ENCODE data around the gene ANKS4B. TPM values are rescaled to one million over a fixed set of nuclear protein-coding genes. Genes with fewer than 3 reads are reported as not detected.
"Not testable (repeated sequence)": the region's sequence is repeated elsewhere in the genome, so short reads cannot be mapped to it uniquely, and the experiment has no call there.

The ANKS4B gene
- total RNA-seq = not detected

- H3K4me1 Mint-ChIP-seq (ENCODE audit: low read depth) = no peaks in the 10 kb centered on the region
- no peak within 1 kb of the TSS for H3K4me3 Mint-ChIP-seq
Observed at GRCh38 chr16:21233521-21234150, at the start of gene ANKS4B. TSS of gene ANKS4B (plus strand) at chr16:21233699. CDS start at chr16:21233738, 39 bp downstream.

DNA sequence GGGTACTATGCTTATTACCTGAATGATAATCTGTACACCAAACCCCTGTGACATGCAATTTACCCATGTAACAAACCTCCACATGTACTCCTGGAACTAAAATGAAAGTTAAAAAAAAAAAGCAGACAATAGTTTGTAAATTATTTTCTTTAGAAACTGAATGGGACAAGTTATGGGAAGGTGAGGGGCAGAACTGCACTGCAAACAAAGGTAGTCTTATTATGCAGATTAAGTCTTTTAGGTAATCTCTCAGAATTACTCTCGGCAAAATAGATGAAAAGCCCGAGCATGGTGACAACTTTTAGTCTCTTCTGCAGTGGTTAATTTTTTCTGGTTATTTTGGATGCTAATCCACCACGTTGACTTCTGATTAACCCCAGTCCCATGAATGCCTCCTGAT lies 49.5 kb upstream of the ANKS4B start:
- no peak overlapping the region for H3K4me3 Mint-ChIP-seq
- H3K27ac Mint-ChIP-seq = no peak overlapping the region
- peaks cover 7 to 17% of the 10 kb centered on the region in 2 donors for H3K9me3 Mint-ChIP-seq
- no peak for ATAC-seq (replicated peaks in 1 of 2)
- peaks cover 22 to 24% of the 10 kb centered on the region in 2 donors for H3K36me3 Mint-ChIP-seq (ENCODE audit: insufficient read depth in 2 of 2)
- DNase-seq = no peak
- peaks cover 10% of the 10 kb centered on the region for H3K4me1 Mint-ChIP-seq (ENCODE audit: low read depth)
- H3K27me3 Mint-ChIP-seq (ENCODE audit: low read depth) = no peaks in the 10 kb centered on the region

More at GRCh38 chr16:21233521-21234150, at the start of gene ANKS4B:
- ATAC-seq (replicated peaks in 1 of 2) (no peak), DNase-seq (no peak)
- Mint-ChIP-seq H3K27me3 (ENCODE audit: low read depth) (peaks cover 55% of the 10 kb centered on the region), H3K27ac (no peak within 1 kb of the TSS), H3K9me3 (no peaks in the 10 kb centered on the region), H3K36me3 (ENCODE audit: insufficient read depth in 2 of 2) (no peaks in the 10 kb centered on the region)

DNA sequence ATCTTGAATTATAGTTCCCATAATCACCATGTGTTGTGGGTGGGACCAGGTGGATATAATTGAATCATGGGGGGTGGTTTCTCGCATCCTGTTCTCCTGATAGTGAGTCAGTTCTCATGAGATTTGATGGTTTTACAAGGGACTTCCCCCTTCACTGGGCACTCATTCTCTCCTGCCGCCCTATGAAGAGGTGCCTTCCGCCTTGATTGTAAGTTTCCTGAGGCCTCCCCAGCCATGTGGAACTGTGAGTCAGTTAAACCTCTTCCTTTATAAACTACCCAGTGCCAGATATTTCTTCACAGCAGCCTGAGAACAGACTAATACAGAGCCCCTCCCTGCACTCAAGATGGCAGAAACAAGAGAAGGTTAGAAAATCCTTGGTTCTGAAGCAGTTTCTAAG lies 48.7 kb upstream of the ANKS4B start:
- DNase-seq (peak in 1 of 2 donors; percentile 4), ATAC-seq (replicated peaks in 1 of 2) (peak in 1 of 2 donors; percentile 28)
- H3K4me1 Mint-ChIP-seq (ENCODE audit: low read depth) = peaks cover 10% of the 10 kb centered on the region
- no peak overlapping the region for H3K4me3 Mint-ChIP-seq
- peaks cover 22 to 23% of the 10 kb centered on the region in 2 donors for H3K36me3 Mint-ChIP-seq (ENCODE audit: insufficient read depth in 2 of 2)
- no peaks in the 10 kb centered on the region for H3K27me3 Mint-ChIP-seq (ENCODE audit: low read depth)
- peaks cover 7 to 17% of the 10 kb centered on the region in 2 donors for H3K9me3 Mint-ChIP-seq
- H3K27ac Mint-ChIP-seq = no peak overlapping the region

DNA sequence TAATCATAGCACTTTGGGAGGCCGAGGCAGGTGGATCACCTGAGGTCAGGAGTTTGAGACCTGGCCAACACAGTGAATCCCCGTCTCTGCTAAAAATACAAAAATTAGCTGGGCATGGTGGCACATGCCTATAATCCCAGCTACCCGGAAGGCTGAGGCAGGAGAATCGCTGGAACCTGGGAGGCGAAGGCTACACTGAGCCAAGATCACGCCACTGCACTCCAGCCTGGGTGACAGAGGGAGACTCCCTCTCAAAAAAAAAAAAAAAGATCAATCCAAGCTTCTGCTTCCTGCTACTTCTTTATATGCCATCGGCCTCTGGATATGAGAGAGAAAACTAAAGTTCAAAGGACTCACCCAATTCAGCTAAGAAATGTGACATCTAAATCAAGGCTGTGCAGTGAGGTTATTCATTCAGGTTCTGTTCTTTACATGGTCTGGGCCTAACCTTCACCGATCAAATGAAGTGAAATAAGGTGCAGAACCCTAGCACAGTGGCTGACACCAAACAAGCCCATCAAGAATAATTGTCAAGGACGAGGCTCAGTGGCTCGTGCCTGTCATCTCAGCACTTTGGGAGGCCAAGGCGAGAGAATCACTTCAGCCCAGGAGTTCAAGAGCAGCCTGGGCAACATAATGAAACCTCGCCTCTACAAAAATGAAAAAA lies 47.7 kb upstream of the ANKS4B start:
- Mint-ChIP-seq H3K27ac (no peak overlapping the region), H3K9me3 (peaks cover 7 to 17% of the 10 kb centered on the region in 2 donors), H3K4me1 (ENCODE audit: low read depth) (peaks cover 10% of the 10 kb centered on the region), H3K36me3 (ENCODE audit: insufficient read depth in 2 of 2) (peaks cover 20 to 22% of the 10 kb centered on the region in 2 donors), H3K27me3 (ENCODE audit: low read depth) (no peaks in the 10 kb centered on the region), H3K4me3 (no peak overlapping the region)
- no peak for ATAC-seq (replicated peaks in 1 of 2)
- no peak for DNase-seq

- Mint-ChIP-seq H3K27ac (no peak overlapping the region), H3K4me1 (ENCODE audit: low read depth) (peaks cover 10% of the 10 kb centered on the region), H3K9me3 (peaks cover 7 to 17% of the 10 kb centered on the region in 2 donors), H3K4me3 (no peak overlapping the region), H3K36me3 (ENCODE audit: insufficient read depth in 2 of 2) (peaks cover 18% of the 10 kb centered on the region in 2 donors), H3K27me3 (ENCODE audit: low read depth) (no peaks in the 10 kb centered on the region)
- no peak for DNase-seq
- ATAC-seq (replicated peaks in 1 of 2) = no peak
Observed at GRCh38 chr16:21186326-21186691, 47.2 kb upstream of the ANKS4B start.

GRCh38 chr16:21189311-21189710 lies 44.2 kb upstream of the ANKS4B start:
- DNase-seq (no peak), ATAC-seq (replicated peaks in 1 of 2) (no peak)
- H3K9me3 Mint-ChIP-seq = peaks cover 6 to 10% of the 10 kb centered on the region in 2 donors
- no peak overlapping the region for H3K27ac Mint-ChIP-seq
- no peak overlapping the region for H3K4me3 Mint-ChIP-seq
- H3K4me1 Mint-ChIP-seq (ENCODE audit: low read depth) = peaks cover 12% of the 10 kb centered on the region
- peaks cover 4 to 8% of the 10 kb centered on the region in 2 donors for H3K36me3 Mint-ChIP-seq (ENCODE audit: insufficient read depth in 2 of 2)
- H3K27me3 Mint-ChIP-seq (ENCODE audit: low read depth) = peaks cover 10% of the 10 kb centered on the region

- Mint-ChIP-seq H3K36me3 (ENCODE audit: insufficient read depth in 2 of 2) (peaks cover 1 to 2% of the 10 kb centered on the region in 2 donors), H3K4me3 (no peak overlapping the region), H3K27ac (no peak overlapping the region), H3K9me3 (peaks cover 2 to 3% of the 10 kb centered on the region in 2 donors), H3K27me3 (ENCODE audit: low read depth) (peaks cover 17% of the 10 kb centered on the region), H3K4me1 (ENCODE audit: low read depth) (peaks cover 19% of the 10 kb centered on the region)
- ATAC-seq (replicated peaks in 1 of 2) (no peak), DNase-seq (no peak)
Observed at GRCh38 chr16:21190013-21190412, 43.5 kb upstream of the ANKS4B start.

DNA sequence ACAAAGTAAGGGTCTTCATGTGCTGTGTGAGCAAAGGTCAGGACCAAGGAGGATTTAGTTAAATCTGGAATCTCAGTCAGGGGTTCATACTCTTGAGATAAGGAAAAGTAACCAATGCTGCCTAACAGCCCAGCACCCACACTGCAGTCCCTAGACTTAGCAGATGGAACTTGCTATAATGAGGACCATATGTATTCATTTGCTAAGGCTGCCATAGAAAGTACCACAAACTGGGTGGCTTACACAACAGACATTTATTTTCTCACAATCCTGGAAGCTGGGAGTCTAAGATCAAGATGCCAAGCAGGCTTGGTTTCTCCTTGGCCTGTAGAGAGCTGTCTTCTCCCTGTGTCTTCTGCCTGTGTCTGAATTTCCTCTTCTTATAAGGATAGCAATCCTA lies 42.9 kb upstream of the ANKS4B start:
- Mint-ChIP-seq H3K9me3 (peaks cover 0 to 2% of the 10 kb centered on the region in 2 donors), H3K4me1 (ENCODE audit: low read depth) (peaks cover 20% of the 10 kb centered on the region), H3K27ac (no peak overlapping the region), H3K4me3 (no peak overlapping the region), H3K36me3 (ENCODE audit: insufficient read depth in 2 of 2) (peaks cover 1 to 2% of the 10 kb centered on the region in 2 donors), H3K27me3 (ENCODE audit: low read depth) (peaks cover 17% of the 10 kb centered on the region)
- DNase-seq (no peak), ATAC-seq (replicated peaks in 1 of 2) (no peak)

GRCh38 chr16:21192991-21193390 lies 40.5 kb upstream of the ANKS4B start:
- Mint-ChIP-seq H3K27me3 (ENCODE audit: low read depth) (peaks cover 17% of the 10 kb centered on the region), H3K9me3 (no peaks in the 10 kb centered on the region), H3K36me3 (ENCODE audit: insufficient read depth in 2 of 2) (no peaks in the 10 kb centered on the region), H3K27ac (no peak overlapping the region), H3K4me1 (ENCODE audit: low read depth) (peaks cover 20% of the 10 kb centered on the region), H3K4me3 (no peak overlapping the region)
- ATAC-seq (replicated peaks in 1 of 2) (no peak), DNase-seq (no peak)

DNA sequence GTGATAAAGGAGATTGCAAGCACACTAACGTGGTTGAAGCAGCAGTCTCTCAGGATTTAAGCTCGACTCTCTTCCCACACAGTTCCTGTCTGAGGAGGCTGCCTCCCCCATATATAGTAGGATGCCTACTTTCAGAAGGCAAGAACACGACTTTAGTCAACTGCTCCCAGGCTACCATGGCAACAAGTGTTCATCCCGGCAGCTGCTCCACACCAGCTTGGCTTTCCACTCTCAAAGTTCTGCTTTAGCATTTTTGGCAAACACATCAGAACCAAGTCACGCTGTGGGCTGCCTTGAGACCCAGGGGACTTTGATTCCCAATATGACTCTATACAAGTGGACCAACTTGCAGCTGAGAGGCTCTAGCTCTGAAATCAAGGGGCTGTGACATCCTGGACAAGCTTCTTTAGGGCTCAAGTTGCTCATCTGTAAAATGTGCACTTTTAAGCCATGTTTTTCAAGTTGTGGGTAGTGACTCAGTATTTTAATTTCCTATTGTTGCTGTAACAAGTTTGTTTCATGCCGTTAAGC lies 38.7 kb upstream of the ANKS4B start:
- ATAC-seq (replicated peaks in 1 of 2) (no peak), DNase-seq (no peak)
- no peaks in the 10 kb centered on the region for H3K36me3 Mint-ChIP-seq (ENCODE audit: insufficient read depth in 2 of 2)
- peaks cover 10% of the 10 kb centered on the region for H3K4me1 Mint-ChIP-seq (ENCODE audit: low read depth)
- H3K9me3 Mint-ChIP-seq = no peaks in the 10 kb centered on the region
- no peak overlapping the region for H3K27ac Mint-ChIP-seq
- H3K27me3 Mint-ChIP-seq (ENCODE audit: low read depth) = peaks cover 17% of the 10 kb centered on the region
- no peak overlapping the region for H3K4me3 Mint-ChIP-seq

DNA sequence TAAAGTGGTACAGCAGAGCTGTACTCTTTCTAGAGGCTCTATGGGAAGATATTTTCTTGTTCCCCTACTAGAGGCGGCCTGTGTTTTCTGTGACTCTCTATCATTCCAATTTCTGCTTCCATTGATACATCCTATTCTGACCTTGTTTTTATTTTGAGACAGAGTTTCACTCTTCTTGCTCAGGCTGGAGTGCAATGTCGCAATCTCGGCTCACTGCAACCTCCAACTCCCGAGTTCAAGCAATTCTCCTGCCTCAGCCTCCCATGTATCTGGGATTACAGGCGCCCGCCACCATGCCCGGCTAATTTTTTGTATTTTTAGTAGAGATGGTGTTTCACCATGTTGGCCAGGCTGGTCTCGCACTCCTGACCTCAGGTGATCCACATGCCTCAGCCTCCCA lies 38.2 kb upstream of the ANKS4B start:
- H3K4me3 Mint-ChIP-seq; H3K36me3 Mint-ChIP-seq (ENCODE audit: insufficient read depth in 2 of 2); ATAC-seq (replicated peaks in 1 of 2); H3K9me3 Mint-ChIP-seq; H3K27ac Mint-ChIP-seq; DNase-seq: not testable (repeated sequence)
- peaks cover 17% of the 10 kb centered on the region for H3K27me3 Mint-ChIP-seq (ENCODE audit: low read depth)
- peaks cover 10% of the 10 kb centered on the region for H3K4me1 Mint-ChIP-seq (ENCODE audit: low read depth)

- Mint-ChIP-seq H3K27ac (no peak overlapping the region), H3K36me3 (ENCODE audit: insufficient read depth in 2 of 2) (no peaks in the 10 kb centered on the region), H3K9me3 (no peaks in the 10 kb centered on the region), H3K4me3 (no peak overlapping the region), H3K4me1 (ENCODE audit: low read depth) (peaks cover 10% of the 10 kb centered on the region), H3K27me3 (ENCODE audit: low read depth) (peaks cover 30% of the 10 kb centered on the region)
- ATAC-seq (replicated peaks in 1 of 2) = no peak
- DNase-seq = no peak
Observed at GRCh38 chr16:21197112-21197511, 36.4 kb upstream of the ANKS4B start.

DNA sequence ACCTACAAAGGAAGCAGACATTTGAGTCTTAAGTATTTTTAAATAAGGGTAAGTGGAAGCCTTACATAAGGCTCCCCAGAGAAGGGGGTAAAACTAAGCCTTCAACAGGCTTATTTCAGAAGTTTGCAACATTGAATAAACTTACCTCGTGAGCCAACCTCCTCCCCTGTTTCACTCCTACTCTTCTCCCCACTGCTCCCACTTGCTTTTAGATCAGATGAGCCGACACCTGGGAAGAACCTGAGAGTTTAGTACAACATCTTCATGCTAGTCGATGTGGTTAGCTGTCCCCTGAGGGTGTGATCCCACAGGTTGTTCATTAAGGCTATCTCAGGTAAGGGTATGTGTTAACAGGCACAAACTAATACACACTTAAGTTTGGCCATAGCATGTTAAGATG lies 35.9 kb upstream of the ANKS4B start:
- Mint-ChIP-seq H3K27ac (no peak overlapping the region), H3K4me1 (ENCODE audit: low read depth) (peaks cover 10% of the 10 kb centered on the region), H3K27me3 (ENCODE audit: low read depth) (peaks cover 29% of the 10 kb centered on the region), H3K36me3 (ENCODE audit: insufficient read depth in 2 of 2) (no peaks in the 10 kb centered on the region), H3K4me3 (no peak overlapping the region), H3K9me3 (no peaks in the 10 kb centered on the region)
- DNase-seq (no peak), ATAC-seq (replicated peaks in 1 of 2) (no peak)
